Glomerular visceral epithelial cell (primary cell): ENCODE measurements around the gene ZC3H18.
"Not testable (repeated sequence)": the region's sequence is repeated elsewhere in the genome, so short reads cannot be mapped to it uniquely, and the experiment has no call there.

Source experiments
- DNase-seq: peaks from one replicate; pipeline ENCODE4 v3.0.0-alpha.2; 2016; ENCODE audit errors: extremely low spot score

The ZC3H18 gene

GRCh38 chr16:88654363-88655052, 84.3 kb downstream of the ZC3H18 start:
- DNase-seq, result no peak

DNA sequence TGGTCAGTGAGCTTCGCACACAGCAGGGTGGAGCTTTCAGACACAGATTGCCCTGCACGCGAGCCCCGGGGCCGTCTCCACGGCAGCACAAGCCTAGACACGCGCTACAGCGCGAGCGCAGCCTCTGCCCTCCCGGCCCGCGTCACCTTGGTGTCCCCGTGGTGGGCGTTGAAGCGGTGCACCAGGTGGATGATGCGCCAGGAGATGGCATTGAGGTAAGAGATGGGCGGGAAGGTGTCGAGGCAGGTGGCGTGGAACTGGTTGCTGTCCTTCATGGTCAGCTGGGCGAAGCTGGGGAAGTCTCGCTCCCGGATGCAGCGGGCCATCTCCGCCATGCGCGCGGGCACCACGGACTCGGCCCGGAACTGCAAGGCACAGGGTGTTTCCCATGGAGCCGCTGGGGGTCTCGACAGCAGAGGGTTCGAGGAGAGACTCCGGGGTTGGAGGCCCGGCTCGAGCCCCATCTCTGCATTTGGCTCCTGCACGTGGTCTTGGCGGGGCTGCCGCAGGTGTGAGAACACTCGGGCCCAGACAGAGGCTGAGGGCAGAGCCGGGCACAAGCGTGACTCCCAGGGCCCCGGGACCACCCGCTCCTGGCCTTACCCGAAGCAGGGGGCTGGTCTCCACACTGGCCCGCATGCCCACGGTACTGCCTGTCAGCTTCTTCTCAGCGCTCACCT, 85.0 kb downstream of the ZC3H18 start:
- no peak for DNase-seq

DNA sequence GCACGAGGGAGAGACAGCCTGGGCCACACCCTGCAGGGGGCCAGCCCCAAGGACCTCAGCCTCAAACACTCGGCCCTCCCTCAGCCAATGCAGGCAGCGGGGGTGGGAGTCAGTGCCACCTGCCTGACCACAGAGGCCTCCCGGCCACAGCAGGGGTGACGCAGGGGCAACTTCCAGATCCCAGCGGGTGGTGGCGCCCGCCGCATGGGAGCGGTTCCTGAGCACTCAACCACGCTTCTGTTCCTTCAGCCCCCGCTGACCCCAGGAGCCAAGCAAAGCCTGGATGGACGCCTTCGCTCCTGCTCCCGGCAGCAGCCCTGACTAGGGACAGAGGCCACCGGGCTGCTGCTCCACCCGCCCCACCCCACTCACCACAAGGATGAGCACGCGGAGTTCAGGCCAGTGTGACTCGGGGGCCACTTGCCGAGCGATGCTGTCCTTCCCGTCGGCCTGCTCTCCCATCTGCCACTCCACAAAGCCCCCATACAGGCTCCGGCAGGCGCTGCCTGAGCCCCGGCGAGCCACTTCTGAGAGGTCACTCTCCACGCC, 85.6 kb downstream of the ZC3H18 start:
- DNase-seq, result no peak

- DNase-seq, result no peak
These were observed 86.2 kb downstream of the ZC3H18 start for GRCh38 chr16:88656291-88656980.

- no peak for DNase-seq
These were observed 87.2 kb downstream of the ZC3H18 start for GRCh38 chr16:88657371-88657770.

GRCh38 chr16:88658714-88659113, 88.5 kb downstream of the ZC3H18 start:
- DNase-seq, result no peak

DNA sequence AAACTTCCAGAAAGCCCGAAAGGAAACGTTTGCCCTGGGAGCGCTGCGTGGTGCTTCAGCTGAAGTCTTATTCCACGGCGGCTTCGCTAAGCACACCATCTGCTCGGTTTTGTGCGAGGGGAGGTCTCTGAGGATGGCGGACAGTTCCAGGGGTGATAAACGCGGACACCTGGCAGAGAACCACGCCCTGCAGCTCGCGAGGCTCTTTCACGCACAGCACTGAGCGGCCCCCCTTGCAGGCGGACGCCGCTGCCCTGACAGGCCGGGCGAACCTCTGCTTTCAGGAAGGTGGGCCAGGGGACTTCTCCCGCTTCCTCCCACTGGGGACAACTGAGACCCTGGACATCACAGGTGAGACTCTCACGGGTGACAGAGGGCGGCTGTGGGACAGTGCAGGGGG, 89.0 kb downstream of the ZC3H18 start:
- no peak for DNase-seq

DNA sequence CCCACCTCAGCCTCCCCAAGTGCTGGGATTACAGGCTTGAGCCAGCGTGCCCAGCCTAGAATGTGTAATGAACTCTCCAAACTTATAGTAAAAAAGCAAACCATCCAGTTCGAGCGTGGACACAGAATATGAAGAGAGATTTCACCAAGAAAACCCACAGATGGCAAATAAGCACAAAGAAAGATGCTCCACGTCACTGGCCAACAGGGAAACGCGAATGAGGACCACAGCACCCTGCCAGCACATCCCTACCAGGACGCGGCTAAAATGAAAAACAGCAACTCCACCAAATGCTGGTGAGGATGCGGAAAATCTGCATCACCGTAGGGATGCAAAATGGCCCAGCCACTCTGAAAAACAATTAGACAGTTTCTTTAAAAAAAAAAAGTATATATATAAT, 91.3 kb downstream of the ZC3H18 start:
- no peak for DNase-seq

GRCh38 chr16:88662222-88662842, 92.1 kb downstream of the ZC3H18 start:
- DNase-seq, result no peak

DNA sequence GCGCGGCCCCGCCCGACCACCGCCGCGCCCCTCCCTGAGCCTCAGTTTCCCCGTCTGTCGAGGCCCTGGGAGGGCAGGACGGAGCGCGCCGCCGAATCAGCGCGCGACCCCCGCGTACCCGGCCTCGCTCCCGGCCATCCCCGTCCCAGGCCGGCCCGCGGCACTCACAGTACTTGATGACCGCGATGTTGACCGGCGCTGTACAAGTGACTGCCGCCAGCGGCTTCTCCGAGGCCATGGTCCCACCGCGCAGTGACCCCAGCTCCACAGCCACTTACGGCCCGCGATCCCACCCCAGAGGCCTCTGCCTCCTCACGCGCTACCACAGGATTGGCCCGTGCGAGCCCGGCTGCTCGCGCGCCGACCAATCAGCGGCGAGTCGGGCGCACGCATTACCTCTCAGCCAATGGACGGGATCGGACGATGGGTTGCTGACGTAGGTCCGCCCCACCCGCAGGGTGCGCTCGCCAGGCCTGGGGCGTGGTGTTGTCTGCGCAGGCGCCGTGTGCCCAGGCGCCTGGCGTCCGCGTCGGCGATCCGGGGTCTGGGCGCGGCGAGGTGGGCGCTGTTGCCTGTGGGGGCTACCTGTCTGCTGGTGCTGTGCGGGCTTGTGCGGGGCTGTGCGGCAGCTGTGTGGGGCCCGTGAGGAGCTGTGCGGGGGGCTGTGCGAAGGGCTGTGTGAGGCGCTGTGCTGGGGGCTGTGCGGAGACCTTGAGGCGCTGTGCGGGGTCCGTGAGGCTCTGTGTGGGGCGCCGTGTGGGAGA, 92.8 kb downstream of the ZC3H18 start, which contains the start of gene MVD:
MVD (minus strand) TSS at position 249 of the 764 bp plus-strand sequence; CDS start at position 238, 11 bp downstream.
- DNase-seq, result peak; percentile 97

DNA sequence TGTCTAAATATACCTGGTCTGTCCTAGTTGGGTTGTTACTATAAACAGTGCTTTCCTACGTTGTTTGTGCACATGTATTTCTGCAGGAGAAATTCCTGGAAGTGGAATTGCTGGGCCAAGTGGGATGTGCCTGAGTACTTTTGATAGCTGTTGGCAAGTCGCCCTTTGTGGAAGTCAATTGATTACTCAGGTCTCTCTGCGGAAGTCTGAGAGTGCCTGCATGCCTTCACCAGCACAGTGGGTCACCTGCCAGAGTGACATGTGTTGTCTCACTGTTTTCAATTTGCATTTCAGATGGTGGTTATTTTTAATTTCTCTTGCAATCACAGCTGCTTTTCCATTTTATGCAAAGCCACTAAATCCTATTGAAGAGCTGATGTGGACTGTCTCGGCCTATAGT, 94.9 kb downstream of the ZC3H18 start:
- no peak for DNase-seq

- no peak for DNase-seq
These were observed 95.4 kb downstream of the ZC3H18 start for GRCh38 chr16:88665570-88665969.

DNA sequence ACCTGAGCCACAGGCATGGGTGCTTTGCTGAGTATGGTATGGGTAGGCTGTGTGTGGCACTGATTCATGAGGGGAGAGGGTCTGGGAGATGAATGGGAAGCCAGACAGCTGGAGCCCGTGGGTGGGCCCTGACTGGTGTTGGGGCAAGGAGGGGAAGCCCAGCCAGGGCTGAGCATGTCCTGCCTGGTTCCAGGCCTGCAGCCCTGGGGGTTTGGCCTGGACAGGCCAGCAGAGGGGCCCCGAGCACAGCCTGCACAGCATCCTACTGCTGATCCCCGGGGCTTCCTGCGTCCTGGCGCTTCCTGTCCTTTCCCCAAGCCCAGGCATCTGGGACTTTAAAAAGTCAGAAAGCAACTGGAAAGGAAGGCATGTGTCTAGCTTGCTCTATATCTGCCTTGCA, 97.3 kb downstream of the ZC3H18 start:
- no peak for DNase-seq

DNA sequence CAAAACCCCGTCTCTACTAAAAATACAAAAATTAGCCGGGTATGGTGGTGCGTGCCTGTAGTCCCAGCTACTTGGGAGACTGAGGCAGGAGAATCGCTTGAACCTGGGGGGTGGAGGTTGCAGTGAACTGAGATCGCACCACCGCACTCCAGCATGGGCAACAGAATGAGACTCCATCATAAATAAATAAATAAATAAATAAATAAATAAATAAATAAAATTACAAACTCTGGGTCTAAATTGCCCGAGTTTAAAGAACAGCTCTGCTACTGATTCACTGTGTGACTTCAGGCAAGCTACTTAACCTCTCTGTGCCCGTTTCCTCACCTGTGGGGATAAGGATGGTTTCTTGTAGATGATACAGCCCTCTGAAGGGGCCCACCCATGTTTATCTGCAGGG, 99.3 kb downstream of the ZC3H18 start:
- DNase-seq, result not testable (repeated sequence)

- no peak for DNase-seq
These were observed 99.8 kb downstream of the ZC3H18 start for GRCh38 chr16:88669980-88670379.

DNA sequence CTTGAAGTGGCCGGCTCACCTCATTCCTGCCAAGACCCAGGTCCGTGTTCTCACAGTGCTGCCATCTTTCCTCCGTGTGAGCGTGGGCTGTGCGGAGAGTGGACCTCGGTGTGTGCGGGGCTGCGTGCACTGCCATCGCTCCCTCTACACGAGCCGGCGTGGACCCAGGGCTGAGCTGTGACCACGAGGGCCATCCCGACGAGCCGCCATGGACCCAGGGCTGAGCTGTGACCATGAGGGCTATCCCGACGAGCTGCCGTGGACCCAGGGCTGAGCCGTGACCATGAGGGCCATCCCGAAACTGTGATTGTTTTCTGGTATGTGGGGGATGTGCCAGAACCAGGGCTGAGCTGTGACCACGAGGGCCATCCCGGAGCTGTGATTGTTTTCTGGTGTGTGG, 101.6 kb downstream of the ZC3H18 start:
- DNase-seq, result no peak

- no peak for DNase-seq
These were observed 102.6 kb downstream of the ZC3H18 start for GRCh38 chr16:88672776-88673175.

DNA sequence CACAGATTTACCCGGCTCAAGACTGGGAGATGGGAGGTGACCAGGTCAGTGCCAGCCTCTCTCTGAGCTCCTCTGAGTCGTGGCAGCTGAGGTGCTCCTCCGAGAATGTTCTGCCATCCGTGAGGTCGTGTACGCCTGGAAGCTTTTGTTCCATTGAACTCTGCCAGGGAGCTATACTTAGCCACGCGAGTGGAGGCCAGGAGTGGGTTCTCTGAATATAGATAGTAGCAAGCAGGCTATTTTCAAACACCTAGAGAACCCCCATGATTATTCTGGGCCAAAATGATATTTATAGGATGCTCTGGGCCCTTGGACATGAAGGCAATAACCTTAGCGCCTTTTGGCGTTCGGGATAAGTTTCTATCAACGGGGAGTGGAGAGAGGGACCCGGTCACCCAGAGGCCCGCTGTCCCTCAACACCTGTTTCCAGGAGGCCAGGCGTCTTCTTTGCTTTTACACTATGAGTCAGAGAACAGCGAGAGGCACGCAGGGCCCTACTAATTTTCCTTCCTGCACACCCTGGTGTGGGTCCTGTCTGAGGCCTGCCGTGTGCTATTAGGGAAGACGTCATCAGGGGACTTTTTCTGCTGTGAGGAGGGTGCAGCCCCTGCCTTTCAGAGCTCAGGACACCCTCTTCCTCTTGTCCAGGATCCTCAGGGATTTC, 103.6 kb downstream of the ZC3H18 start:
- DNase-seq, result no peak

GRCh38 chr16:88676502-88677242, 106.5 kb downstream of the ZC3H18 start:
- no peak for DNase-seq

GRCh38 chr16:88677721-88678120, 107.5 kb downstream of the ZC3H18 start:
- no peak for DNase-seq
